Astrocyte (in vitro differentiated cells and primary cell): ENCODE measurements around the gene FMN1. TPM values are rescaled to one million over a fixed set of nuclear protein-coding genes. Genes with fewer than 3 reads are reported as not detected.

ENCODE experiments used
- DNase-seq: peaks from one replicate; pipeline ENCODE4 v3.0.0-alpha.2; 2010; ENCODE audit warnings: low read depth
- FAIRE-seq: peaks from 2 replicates; lab custom pipeline; 2011; peaks lifted over from hg19 to GRCh38; lab: Jason Lieb, UNC
- H2AFZ ChIP-seq: 2 replicates; pipeline ENCODE4 v1.6.0; 2012; ENCODE audit warnings: low read depth, low read length, inconsistent platforms
- H3K27ac ChIP-seq: 2 replicates; pipeline ENCODE4 v1.5.1; 2011; ENCODE audit warnings: low read depth, low read length, inconsistent platforms
- H3K27me3 ChIP-seq: 2 replicates; pipeline ENCODE4 v1.6.0; 2011; ENCODE audit warnings: low read length, inconsistent platforms; ENCODE audit not compliant: insufficient read depth
- H3K36me3 ChIP-seq: 2 replicates; pipeline ENCODE4 v1.5.1; 2011; ENCODE audit warnings: low read length, inconsistent platforms; ENCODE audit not compliant: insufficient read depth
- H3K4me1 ChIP-seq: 2 replicates; pipeline ENCODE4 v1.5.1; 2011; ENCODE audit warnings: low read length, inconsistent platforms; ENCODE audit not compliant: insufficient read depth
- H3K4me2 ChIP-seq: 2 replicates; pipeline ENCODE4 v1.6.0; 2012; ENCODE audit warnings: low read length, inconsistent platforms
- H3K4me3 ChIP-seq: 2 replicates; pipeline ENCODE4 v1.5.1; 2011; ENCODE audit warnings: low read depth, mild to moderate bottlenecking, low read length, inconsistent platforms; ENCODE audit not compliant: insufficient read depth
- H3K79me2 ChIP-seq: 2 replicates; pipeline ENCODE4 v1.6.0; 2012; ENCODE audit warnings: mild to moderate bottlenecking, low read length, inconsistent platforms; ENCODE audit not compliant: insufficient read depth
- H3K9ac ChIP-seq: 2 replicates; pipeline ENCODE4 v1.6.0; 2012; ENCODE audit warnings: mild to moderate bottlenecking, low read length, inconsistent platforms
- H3K9me3 ChIP-seq: 2 replicates; pipeline ENCODE4 v1.5.1; 2012; ENCODE audit warnings: low read depth, mild to moderate bottlenecking, low read length, inconsistent platforms; ENCODE audit not compliant: insufficient read depth
- H4K20me1 ChIP-seq: 2 replicates; pipeline ENCODE4 v1.6.0; 2012; ENCODE audit warnings: low read length, inconsistent platforms; ENCODE audit not compliant: insufficient read depth
- H3K27ac Mint-ChIP-seq: one replicate; pipeline ENCODE4 v1.8.0; 2021; ENCODE audit warnings: mild to moderate bottlenecking, mixed read lengths; ENCODE audit not compliant: unreplicated experiment
- H3K27me3 Mint-ChIP-seq: one replicate; pipeline ENCODE4 v1.8.0; 2021; ENCODE audit warnings: low read depth, mixed read lengths; ENCODE audit not compliant: unreplicated experiment
- H3K36me3 Mint-ChIP-seq: one replicate; pipeline ENCODE4 v1.8.0; 2021; ENCODE audit warnings: low read depth, mixed read lengths; ENCODE audit not compliant: unreplicated experiment
- H3K4me1 Mint-ChIP-seq: one replicate; pipeline ENCODE4 v1.8.0; 2021; ENCODE audit warnings: low read depth, mixed read lengths; ENCODE audit not compliant: unreplicated experiment
- H3K4me3 Mint-ChIP-seq: one replicate; pipeline ENCODE4 v1.8.0; 2021; ENCODE audit warnings: mild to moderate bottlenecking, moderate library complexity, mixed read lengths; ENCODE audit not compliant: unreplicated experiment
- H3K9me3 Mint-ChIP-seq: one replicate; pipeline ENCODE4 v1.8.0; 2021; ENCODE audit warnings: mild to moderate bottlenecking, mixed read lengths; ENCODE audit not compliant: unreplicated experiment
- CTCF ChIP-seq: IDR thresholded peaks from 2 replicates; pipeline ENCODE4 v1.5.1; 2011; ENCODE audit warnings: low read depth, mild to moderate bottlenecking, inconsistent platforms, low read length, moderate library complexity; ENCODE audit not compliant: insufficient read depth
- EZH2 ChIP-seq: IDR thresholded peaks from 2 replicates; pipeline ENCODE4 v1.6.1; 2012; ENCODE audit warnings: mild to moderate bottlenecking, low read length, inconsistent platforms; ENCODE audit not compliant: insufficient read depth
- total RNA-seq: library from RNA; stranded (reverse); gene quantifications from 2 replicates; pipeline ENCODE4 v1.2.1, GENCODE V29; 2021

The FMN1 gene
- total RNA-seq, 1 donor from 2014 or later = 5.3 TPM

- no peaks in the 10 kb centered on the region for H3K9me3 ChIP-seq
- no peak overlapping the region for H3K4me3 ChIP-seq
- DNase-seq (no peak), FAIRE-seq (no peak)
- H3K27me3 ChIP-seq = no peaks in the 10 kb centered on the region
- TF ChIP-seq EZH2 (no peak), CTCF (no peak)
- H3K27me3 Mint-ChIP-seq = no peaks in the 10 kb centered on the region
- peak overlapping the region; percentile 64 for H3K27ac Mint-ChIP-seq
- peak overlapping the region; percentile 10 for H3K4me3 Mint-ChIP-seq
- H3K36me3 ChIP-seq = peaks cover 33% of the 10 kb centered on the region
- peaks cover 48% of the 10 kb centered on the region for H3K79me2 ChIP-seq
- H3K27ac ChIP-seq = peak overlapping the region; percentile 46
- H2AFZ ChIP-seq = no peak overlapping the region
- peaks cover 6% of the 10 kb centered on the region for H3K36me3 Mint-ChIP-seq
- peaks cover 12% of the 10 kb centered on the region for H3K4me1 Mint-ChIP-seq
- H3K9me3 Mint-ChIP-seq = no peaks in the 10 kb centered on the region
- H3K4me2 ChIP-seq = peak overlapping the region; percentile 42
- peaks cover 23% of the 10 kb centered on the region for H3K4me1 ChIP-seq
- H3K9ac ChIP-seq = peak overlapping the region; percentile 13
- peaks cover 32% of the 10 kb centered on the region for H4K20me1 ChIP-seq
Observed at GRCh38 chr15:32730677-32731654, 463.5 kb downstream of the FMN1 start.

DNA sequence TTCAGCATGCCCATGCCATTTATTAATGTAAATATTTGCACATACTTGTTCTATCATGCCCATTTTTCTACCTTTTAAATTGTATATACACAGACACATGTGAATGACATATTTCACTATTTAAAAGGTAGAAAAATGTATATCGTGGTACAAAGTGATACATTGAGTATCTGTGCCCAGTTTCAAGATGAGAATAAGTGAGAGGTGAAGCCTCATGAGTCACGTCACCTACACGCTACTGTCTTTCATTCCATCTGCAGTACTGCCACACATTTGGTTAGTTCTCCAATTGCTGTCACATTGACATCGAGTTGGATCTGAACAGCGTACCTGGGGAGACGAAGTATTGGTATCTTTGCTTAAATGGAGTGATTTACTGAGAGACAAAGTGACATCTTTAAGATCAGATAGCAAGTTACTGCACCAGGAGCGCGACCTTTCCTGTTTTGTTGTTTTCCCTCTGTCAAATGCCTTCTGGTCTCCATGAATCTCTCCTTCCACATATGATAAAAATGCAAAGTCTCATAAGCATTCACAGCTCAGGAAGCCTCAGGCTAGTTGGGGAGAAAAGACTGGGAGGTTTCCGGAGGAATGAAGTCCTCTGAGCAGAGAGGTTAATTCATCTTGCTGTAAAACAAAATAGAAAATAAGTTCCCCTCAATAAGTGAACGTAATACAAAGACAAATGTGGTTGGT lies 464.7 kb downstream of the FMN1 start:
- H3K27ac ChIP-seq = peak overlapping the region; percentile 46
- no peak for DNase-seq
- TF ChIP-seq CTCF (no peak), EZH2 (no peak)
- no peak overlapping the region for H3K4me3 ChIP-seq
- peaks cover 23% of the 10 kb centered on the region for H3K4me1 ChIP-seq
- no peak overlapping the region for H3K9ac ChIP-seq
- no peaks in the 10 kb centered on the region for H3K27me3 ChIP-seq
- H3K4me3 Mint-ChIP-seq = no peak overlapping the region
- H3K36me3 Mint-ChIP-seq = peaks cover 6% of the 10 kb centered on the region
- peaks cover 32% of the 10 kb centered on the region for H4K20me1 ChIP-seq
- peaks cover 27% of the 10 kb centered on the region for H3K36me3 ChIP-seq
- no peak overlapping the region for H2AFZ ChIP-seq
- H3K9me3 Mint-ChIP-seq = no peaks in the 10 kb centered on the region
- peaks cover 12% of the 10 kb centered on the region for H3K4me1 Mint-ChIP-seq
- no peaks in the 10 kb centered on the region for H3K9me3 ChIP-seq
- peak overlapping the region; percentile 25 for H3K4me2 ChIP-seq
- no peaks in the 10 kb centered on the region for H3K27me3 Mint-ChIP-seq
- peaks cover 55% of the 10 kb centered on the region for H3K79me2 ChIP-seq
- no peak for FAIRE-seq
- H3K27ac Mint-ChIP-seq = no peak overlapping the region
